MM.1S (cell line): Measurements from ENCODE around the gene RNFT2.

ENCODE experiments used
- DNase-seq: peaks from one replicate; pipeline ENCODE4 v3.0.0-alpha.2; 2015
- H2AFZ ChIP-seq: fragments of 300-600 bp; sonication (generic); 2 replicates; pipeline ENCODE4 v1.6.0; 2016; ENCODE audit warnings: antibody characterized with exemption, low read length
- H3F3A ChIP-seq: fragments of 300-600 bp; sonication (generic); 2 replicates; pipeline ENCODE4 v1.6.1; 2016; ENCODE audit warnings: mild to moderate bottlenecking, antibody characterized with exemption, low read length, moderate library complexity, mixed read lengths; ENCODE audit not compliant: insufficient read depth
- H3K27ac ChIP-seq: fragments of 300-600 bp; sonication (generic); 2 replicates; pipeline ENCODE4 v1.5.1; 2016; ENCODE audit warnings: mild to moderate bottlenecking, low read length
- H3K27me3 ChIP-seq: fragments of 300-600 bp; sonication (generic); replicated peaks from 2 replicates; pipeline ENCODE4 v1.6.0; 2016; ENCODE audit warnings: low read length; ENCODE audit not compliant: insufficient read depth
- H3K36me3 ChIP-seq: fragments of 300-600 bp; sonication (generic); replicated peaks from 2 replicates; pipeline ENCODE4 v1.6.1; 2016; ENCODE audit warnings: mild to moderate bottlenecking, low read length, mixed read lengths; ENCODE audit not compliant: insufficient read depth
- H3K4me1 ChIP-seq: fragments of 300-600 bp; sonication (generic); 2 replicates; pipeline ENCODE4 v1.6.1; 2016; ENCODE audit warnings: low read length, mixed read lengths
- H3K4me2 ChIP-seq: fragments of 300-600 bp; sonication (generic); 2 replicates; pipeline ENCODE4 v1.6.0; 2016; ENCODE audit warnings: low read depth, low read length
- H3K4me3 ChIP-seq: fragments of 300-600 bp; sonication (generic); 2 replicates; pipeline ENCODE4 v1.5.1; 2016; ENCODE audit warnings: low read length, mixed read lengths
- H3K79me2 ChIP-seq: fragments of 300-600 bp; sonication (generic); 2 replicates; pipeline ENCODE4 v1.6.1; 2016; ENCODE audit warnings: mixed run types, low read length, mixed read lengths
- H3K9ac ChIP-seq: fragments of 300-600 bp; sonication (generic); 2 replicates; pipeline ENCODE4 v1.6.1; 2016; ENCODE audit warnings: low read length, mixed read lengths
- H3K9me2 ChIP-seq: fragments of 300-600 bp; sonication (generic); replicated peaks from 2 replicates; pipeline ENCODE4 v1.6.1; 2016; ENCODE audit warnings: mild to moderate bottlenecking, low read length, mixed read lengths; ENCODE audit not compliant: insufficient read depth
- H3K9me3 ChIP-seq: fragments of 300-600 bp; sonication (generic); replicated peaks from 2 replicates; pipeline ENCODE4 v1.6.1; 2016; ENCODE audit warnings: mild to moderate bottlenecking, low read length, mixed read lengths; ENCODE audit not compliant: insufficient read depth
- H4K20me1 ChIP-seq: fragments of 300-600 bp; sonication (generic); 2 replicates; pipeline ENCODE4 v1.6.1; 2016; ENCODE audit warnings: mild to moderate bottlenecking, low read length, moderate library complexity, mixed read lengths; ENCODE audit not compliant: insufficient read depth
- CTCF ChIP-seq: fragments of 300-600 bp; sonication (generic); IDR thresholded peaks from 2 replicates; pipeline ENCODE4 v1.5.1; 2016; ENCODE audit warnings: antibody characterized with exemption, low read length, mixed read lengths
- EZH2 ChIP-seq: fragments of 300-600 bp; sonication (generic); optimal IDR thresholded peaks from 2 replicates; pipeline ENCODE3; 2017; ENCODE audit warnings: low read depth, mild to moderate bottlenecking, antibody characterized with exemption, low read length, mixed read lengths
- EZH2phosphoT487 ChIP-seq: fragments of 300-600 bp; sonication (generic); IDR thresholded peaks from 2 replicates; pipeline ENCODE4 v1.6.1; 2018; ENCODE audit warnings: antibody characterized with exemption, low read length

The RNFT2 gene

GRCh38 chr12:116765271-116765670, 27.2 kb downstream of the RNFT2 start:
- TF ChIP-seq EZH2phosphoT487 = no peak
- TF ChIP-seq EZH2 = no peak
- no peak for TF ChIP-seq CTCF
- Histone ChIP-seq H3F3A (no peaks in the 10 kb centered on the region), H3K9me2 (no peaks in the 10 kb centered on the region), H3K9me3 (no peaks in the 10 kb centered on the region), H4K20me1 (no peaks in the 10 kb centered on the region), H3K4me3 (no peak overlapping the region), H3K27me3 (no peaks in the 10 kb centered on the region), H3K4me2 (no peak overlapping the region), H2AFZ (no peak overlapping the region), H3K4me1 (no peaks in the 10 kb centered on the region), H3K79me2 (no peaks in the 10 kb centered on the region), H3K36me3 (no peaks in the 10 kb centered on the region), H3K27ac (no peak overlapping the region), H3K9ac (no peak overlapping the region)
- DNase-seq = no peak

GRCh38 chr12:116766285-116766684, 28.2 kb downstream of the RNFT2 start:
- no peaks in the 10 kb centered on the region for H3K4me1 ChIP-seq
- DNase-seq = no peak
- H3K9ac ChIP-seq = no peak overlapping the region
- TF ChIP-seq EZH2 (no peak), EZH2phosphoT487 (no peak), CTCF (no peak)
- H3F3A ChIP-seq = no peaks in the 10 kb centered on the region
- no peaks in the 10 kb centered on the region for H3K9me2 ChIP-seq
- no peak overlapping the region for H3K27ac ChIP-seq
- no peaks in the 10 kb centered on the region for H3K9me3 ChIP-seq
- no peak overlapping the region for H3K4me2 ChIP-seq
- H4K20me1 ChIP-seq = no peaks in the 10 kb centered on the region
- no peak overlapping the region for H3K4me3 ChIP-seq
- H3K36me3 ChIP-seq = no peaks in the 10 kb centered on the region
- H3K79me2 ChIP-seq = no peaks in the 10 kb centered on the region
- no peak overlapping the region for H2AFZ ChIP-seq
- H3K27me3 ChIP-seq = no peaks in the 10 kb centered on the region

GRCh38 chr12:116766746-116767145, 28.6 kb downstream of the RNFT2 start:
- DNase-seq = no peak
- no peaks in the 10 kb centered on the region for H3K9me2 ChIP-seq
- H2AFZ ChIP-seq = no peak overlapping the region
- no peaks in the 10 kb centered on the region for H3F3A ChIP-seq
- H4K20me1 ChIP-seq = no peaks in the 10 kb centered on the region
- no peak overlapping the region for H3K27ac ChIP-seq
- H3K4me3 ChIP-seq = no peak overlapping the region
- H3K9me3 ChIP-seq = no peaks in the 10 kb centered on the region
- H3K79me2 ChIP-seq = no peaks in the 10 kb centered on the region
- no peak for TF ChIP-seq CTCF
- no peak for TF ChIP-seq EZH2
- no peak for TF ChIP-seq EZH2phosphoT487
- no peak overlapping the region for H3K9ac ChIP-seq
- H3K36me3 ChIP-seq = no peaks in the 10 kb centered on the region
- no peaks in the 10 kb centered on the region for H3K4me1 ChIP-seq
- H3K4me2 ChIP-seq = no peak overlapping the region
- H3K27me3 ChIP-seq = no peaks in the 10 kb centered on the region
